ENCODE data around the gene MAP1LC3B2. TPM values are rescaled to one million over a fixed set of nuclear protein-coding genes. Genes with fewer than 3 reads are reported as not detected.
"Not testable (repeated sequence)": the region's sequence is repeated elsewhere in the genome, so short reads cannot be mapped to it uniquely, and the experiment has no call there.

Gene MAP1LC3B2
- total and polyA plus RNA-seq, 10 of the 15 experiments (the other 5 are each of a cell fraction or from before 2014, with no cell fraction given) = 0.23 to 2.7 (median 0.72) TPM; not detected in 3

DNA sequence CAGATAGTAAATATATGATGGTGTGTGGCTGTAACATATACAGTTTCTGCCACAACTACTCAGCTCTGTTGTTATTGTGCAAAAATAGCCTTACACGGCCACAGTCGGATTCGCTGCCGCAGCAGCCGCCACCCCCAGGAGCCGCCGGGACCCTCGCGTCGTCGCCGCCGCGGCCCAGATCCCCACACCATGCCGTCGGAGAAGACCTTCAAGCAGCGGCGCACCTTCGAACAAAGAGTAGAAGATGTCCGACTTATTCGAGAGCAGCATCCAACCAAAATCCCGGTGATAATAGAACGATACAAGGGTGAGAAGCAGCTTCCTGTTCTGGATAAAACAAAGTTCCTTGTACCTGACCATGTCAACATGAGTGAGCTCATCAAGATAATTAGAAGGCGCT is 16.6 kb downstream of the MAP1LC3B2 start:
- in situ Hi-C loops (cut with MboI); H3K4me1 ChIP-seq (ENCODE audit: control insufficient read depth, insufficient read depth, low read length); H3K9me3 ChIP-seq (replicated peaks; ENCODE audit: control insufficient read depth, insufficient read depth, low read length); H3K4me2 ChIP-seq (ENCODE audit: control insufficient read depth, insufficient read depth); BruUV-seq (replicated peaks); RAD21 ChIA-PET (ENCODE audit: unreplicated experiment); POLR2A ChIA-PET; intact Hi-C loops (cut with micrococcal nuclease; ENCODE audit: unreplicated experiment); DNase-seq (ENCODE audit: low read depth, low spot score); ATAC-seq; SMC1A ChIA-PET (ENCODE audit: uncharacterized antibody, unreplicated experiment); H3K27ac ChIP-seq (ENCODE audit: control insufficient read depth, insufficient read depth); H3K27me3 ChIP-seq (replicated peaks in 1 of 2; ENCODE audit: control insufficient read depth in 2 of 2, insufficient read depth in 2 of 2, low read length in 1 of 2); FAIRE-seq; H4K20me1 ChIP-seq (ENCODE audit: control insufficient read depth, insufficient read depth); H3K4me3 ChIP-seq; H2AFZ ChIP-seq (ENCODE audit: control insufficient read depth, low read depth, low read length); H3K36me3 ChIP-seq (ENCODE audit: control insufficient read depth in 2 of 2, insufficient read depth in 2 of 2, low read length in 1 of 2); H3K9ac ChIP-seq (ENCODE audit: control insufficient read depth, insufficient read depth, low read length); H3K79me2 ChIP-seq (ENCODE audit: control insufficient read depth, insufficient read depth, low read length): not testable (repeated sequence)
- 92% methylated on average over 23 of the region's 24 CpGs for WGBS (ENCODE audit: insufficient coverage, insufficient replicate concordance, low lambda C conversion rate, missing lambda C conversion rate)
- CTCF ChIA-PET = interaction anchor here (0.7 kb wide), 1 partner anchor 23 kb away, joined by 3 read pairs; no protein-coding TSS in a partner anchor

DNA sequence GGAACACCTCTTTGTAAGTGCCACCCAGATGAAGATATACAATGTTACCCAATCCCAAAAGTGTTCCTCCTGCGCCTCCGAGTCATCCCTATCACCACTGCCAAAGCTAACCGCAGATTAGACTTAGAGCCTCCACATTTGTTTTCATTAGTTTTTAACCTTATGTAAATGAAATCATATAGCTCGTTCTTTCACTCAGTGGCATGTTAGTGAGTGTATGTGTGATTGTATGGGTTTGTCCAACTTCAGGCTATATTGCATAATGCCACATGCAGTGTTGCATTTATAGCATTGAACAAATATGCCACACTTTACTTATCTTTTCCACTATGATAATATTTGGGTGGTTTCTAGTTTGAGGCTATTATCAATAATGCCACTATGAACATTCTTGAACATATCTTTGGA is 18.0 kb downstream of the MAP1LC3B2 start:
- no peak for FAIRE-seq
- TF ChIP-seq SUZ12 (IDR thresholded peaks at IDR 0.05; ENCODE audit: unreplicated experiment) (no peak), ESRRA (IDR thresholded peaks at IDR 0.05; ENCODE audit: low read length) (no peak), CBX3 (IDR thresholded peaks at IDR 0.05; ENCODE audit: borderline replicate concordance, low read depth) (no peak), NBN (IDR thresholded peaks at IDR 0.05) (no peak), NFYB (IDR thresholded peaks at IDR 0.05; ENCODE audit: insufficient read depth, low read depth, low read length) (no peak), NR2C1 (IDR thresholded peaks at IDR 0.05) (no peak), BMI1 (IDR thresholded peaks at IDR 0.05; ENCODE audit: borderline replicate concordance) (no peak), STAT3 (IDR thresholded peaks at IDR 0.05; ENCODE audit: low read depth, low read length) (no peak), CBX5 (IDR thresholded peaks at IDR 0.05; ENCODE audit: low read depth) (no peak)
- TF ChIP-seq, protein P1, sequence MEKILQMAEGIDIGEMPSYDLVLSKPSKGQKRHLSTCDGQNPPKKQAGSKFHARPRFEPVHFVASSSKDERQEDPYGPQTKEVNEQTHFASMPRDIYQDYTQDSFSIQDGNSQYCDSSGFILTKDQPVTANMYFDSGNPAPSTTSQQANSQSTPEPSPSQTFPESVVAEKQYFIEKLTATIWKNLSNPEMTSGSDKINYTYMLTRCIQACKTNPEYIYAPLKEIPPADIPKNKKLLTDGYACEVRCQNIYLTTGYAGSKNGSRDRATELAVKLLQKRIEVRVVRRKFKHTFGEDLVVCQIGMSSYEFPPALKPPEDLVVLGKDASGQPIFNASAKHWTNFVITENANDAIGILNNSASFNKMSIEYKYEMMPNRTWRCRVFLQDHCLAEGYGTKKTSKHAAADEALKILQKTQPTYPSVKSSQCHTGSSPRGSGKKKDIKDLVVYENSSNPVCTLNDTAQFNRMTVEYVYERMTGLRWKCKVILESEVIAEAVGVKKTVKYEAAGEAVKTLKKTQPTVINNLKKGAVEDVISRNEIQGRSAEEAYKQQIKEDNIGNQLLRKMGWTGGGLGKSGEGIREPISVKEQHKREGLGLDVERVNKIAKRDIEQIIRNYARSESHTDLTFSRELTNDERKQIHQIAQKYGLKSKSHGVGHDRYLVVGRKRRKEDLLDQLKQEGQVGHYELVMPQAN (conservative IDR thresholded peaks at IDR 0.05) = no peak
- TF ChIP-seq, protein P2, sequence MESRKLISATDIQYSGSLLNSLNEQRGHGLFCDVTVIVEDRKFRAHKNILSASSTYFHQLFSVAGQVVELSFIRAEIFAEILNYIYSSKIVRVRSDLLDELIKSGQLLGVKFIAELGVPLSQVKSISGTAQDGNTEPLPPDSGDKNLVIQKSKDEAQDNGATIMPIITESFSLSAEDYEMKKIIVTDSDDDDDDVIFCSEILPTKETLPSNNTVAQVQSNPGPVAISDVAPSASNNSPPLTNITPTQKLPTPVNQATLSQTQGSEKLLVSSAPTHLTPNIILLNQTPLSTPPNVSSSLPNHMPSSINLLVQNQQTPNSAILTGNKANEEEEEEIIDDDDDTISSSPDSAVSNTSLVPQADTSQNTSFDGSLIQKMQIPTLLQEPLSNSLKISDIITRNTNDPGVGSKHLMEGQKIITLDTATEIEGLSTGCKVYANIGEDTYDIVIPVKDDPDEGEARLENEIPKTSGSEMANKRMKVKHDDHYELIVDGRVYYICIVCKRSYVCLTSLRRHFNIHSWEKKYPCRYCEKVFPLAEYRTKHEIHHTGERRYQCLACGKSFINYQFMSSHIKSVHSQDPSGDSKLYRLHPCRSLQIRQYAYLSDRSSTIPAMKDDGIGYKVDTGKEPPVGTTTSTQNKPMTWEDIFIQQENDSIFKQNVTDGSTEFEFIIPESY (IDR thresholded peaks at IDR 0.05) = no peak

More for the DNA sequence above, 18.0 kb downstream of the MAP1LC3B2 start:
- H4K20me1 ChIP-seq (ENCODE audit: control insufficient read depth, insufficient read depth) = no peaks in the 10 kb centered on the region
- no peak overlapping the region for H3K4me3 ChIP-seq
- H3K79me2 ChIP-seq (ENCODE audit: control insufficient read depth, insufficient read depth, low read length) = no peaks in the 10 kb centered on the region
- no peak overlapping the region for H3K9ac ChIP-seq (ENCODE audit: control insufficient read depth, insufficient read depth, low read length)
- H2AFZ ChIP-seq (ENCODE audit: control insufficient read depth, low read depth, low read length) = no peak overlapping the region
- no peak overlapping the region for H3K27ac ChIP-seq (ENCODE audit: control insufficient read depth, insufficient read depth)
- no TSS peak for BruUV-seq (replicated peaks)
- SMC1A ChIA-PET (ENCODE audit: uncharacterized antibody, unreplicated experiment) = interaction anchor here (1.0 to 1.1 kb wide), 2 partner anchors 10 to 15 kb away, joined by 3 read pairs; no protein-coding TSS in a partner anchor
- intact Hi-C loops (cut with micrococcal nuclease; ENCODE audit: unreplicated experiment) = no loop called here
- in situ Hi-C loops (cut with MboI) = no loop called here
- CTCF ChIA-PET = interaction anchor here (0.6 to 1.1 kb wide), 3 partner anchors 11 to 1678 kb away, joined by 3 read pairs; no protein-coding TSS in a partner anchor
- DNase-seq (ENCODE audit: low read depth, low spot score) (no peak), ATAC-seq (no peak)
- H3K27me3 ChIP-seq (replicated peaks in 1 of 2; ENCODE audit: control insufficient read depth in 2 of 2, insufficient read depth in 2 of 2, low read length in 1 of 2) = no peaks in the 10 kb centered on the region
- WGBS (ENCODE audit: insufficient coverage, insufficient replicate concordance, low lambda C conversion rate, missing lambda C conversion rate) = 89% methylated on average over 4 of the region's 4 CpGs
- POLR2A ChIA-PET = no interaction called here
- H3K36me3 ChIP-seq (ENCODE audit: control insufficient read depth in 2 of 2, insufficient read depth in 2 of 2, low read length in 1 of 2) = no peaks in the 10 kb centered on the region
- RAD21 ChIA-PET (ENCODE audit: unreplicated experiment) = no interaction called here
- H3K4me2 ChIP-seq (ENCODE audit: control insufficient read depth, insufficient read depth) = no peak overlapping the region
- no peaks in the 10 kb centered on the region for H3K4me1 ChIP-seq (ENCODE audit: control insufficient read depth, insufficient read depth, low read length)
- no peaks in the 10 kb centered on the region; the same call in 2 of the 3 replicates for H3K9me3 ChIP-seq (replicated peaks; ENCODE audit: control insufficient read depth, insufficient read depth, low read length)
